Activated CD8-positive, alpha-beta memory T cell treated with anti-CD3 and anti-CD28 coated beads for 4 hours (primary cell): Measurements from ENCODE around the gene FAM234A.
"Not testable (repeated sequence)": the region's sequence is repeated elsewhere in the genome, so short reads cannot be mapped to it uniquely, and the experiment has no call there.

Source experiments
- DNase-seq, 2 donors: peaks; one replicate each; pipeline ENCODE4 v3.0.0-alpha.2; 2020; ENCODE audit warnings: low read depth in 2 of 2

Gene FAM234A

DNA sequence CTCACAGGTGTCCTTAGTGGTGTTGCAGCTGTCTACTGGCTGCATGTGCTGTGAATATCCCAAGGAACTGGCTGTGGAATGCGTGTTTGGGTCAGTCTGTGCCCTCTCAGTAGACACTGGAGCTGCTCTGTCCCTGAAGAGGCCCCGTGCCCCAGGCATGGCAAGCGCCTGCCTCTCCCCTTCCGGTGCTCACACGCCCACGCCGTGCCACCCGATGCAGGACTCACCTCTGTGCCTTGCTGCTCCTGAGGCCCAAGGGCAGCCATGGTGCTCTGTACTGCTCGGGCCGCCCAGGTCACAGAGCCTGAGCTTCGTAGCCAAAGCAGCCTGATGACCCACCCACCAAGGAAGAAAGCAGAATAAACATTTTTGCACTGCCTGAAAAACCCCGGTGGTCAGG is 31.1 kb downstream of the FAM234A start:
- no peak for DNase-seq

DNA sequence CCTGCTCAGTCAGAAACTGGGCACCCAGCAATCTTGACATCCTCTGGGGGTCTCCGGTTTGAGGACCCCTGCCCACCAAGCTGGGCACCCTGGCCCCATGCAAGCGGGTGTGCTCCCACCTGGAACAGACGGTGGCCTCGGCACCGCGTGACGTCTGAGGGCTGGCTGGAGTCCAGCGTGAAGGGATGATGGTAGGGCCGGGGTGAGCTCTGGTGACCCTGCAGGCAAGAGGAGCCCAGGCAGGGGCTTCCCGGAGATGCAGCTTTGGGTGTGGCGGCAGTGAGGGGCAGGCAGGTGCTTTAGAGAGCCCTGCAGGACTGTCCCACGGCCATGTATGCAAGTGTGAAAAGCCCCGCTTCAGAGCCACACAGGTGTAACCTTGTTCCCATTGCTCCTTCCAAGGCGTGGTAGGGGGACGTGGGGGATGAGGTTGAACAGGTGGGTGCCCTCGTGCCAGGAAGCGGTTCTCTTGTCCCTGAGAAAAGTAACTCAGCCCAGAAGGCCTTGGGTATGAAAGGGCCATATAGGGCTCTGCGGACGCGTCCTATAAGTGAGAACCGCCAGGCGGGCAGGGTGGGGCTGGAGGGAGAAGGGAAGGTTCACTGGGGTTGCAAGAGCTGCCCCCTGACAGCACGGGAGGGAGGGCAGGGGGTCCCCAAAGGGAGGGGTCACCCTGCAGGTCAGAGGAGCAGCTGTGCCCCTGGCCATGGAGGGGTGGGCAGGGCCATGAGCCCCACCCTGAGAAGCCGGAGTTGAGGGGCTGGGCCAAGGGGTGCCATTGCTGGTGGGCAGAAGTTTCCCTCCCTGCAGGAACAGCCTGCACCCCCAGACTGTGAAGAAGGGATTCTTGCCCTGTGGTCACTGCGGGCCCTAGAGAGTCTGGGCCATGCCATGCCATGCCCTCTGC is 31.9 kb downstream of the FAM234A start:
- no peak for DNase-seq

DNA sequence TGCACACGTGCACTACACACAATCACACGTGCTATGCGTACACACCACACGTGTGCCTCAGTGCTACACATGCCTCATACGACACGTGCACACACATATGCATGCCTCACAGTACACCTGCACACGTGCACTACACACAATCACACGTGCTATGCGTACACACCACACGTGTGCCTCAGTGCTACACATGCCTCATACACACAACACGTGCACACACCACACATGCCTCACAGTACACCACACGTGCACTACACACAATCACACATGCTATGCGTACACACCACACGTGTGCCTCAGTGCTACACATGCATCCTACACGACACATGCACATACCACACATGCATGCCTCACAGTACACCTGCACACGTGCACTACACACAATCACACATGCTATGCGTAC is 32.9 kb downstream of the FAM234A start:
- not testable (repeated sequence) for DNase-seq

DNA sequence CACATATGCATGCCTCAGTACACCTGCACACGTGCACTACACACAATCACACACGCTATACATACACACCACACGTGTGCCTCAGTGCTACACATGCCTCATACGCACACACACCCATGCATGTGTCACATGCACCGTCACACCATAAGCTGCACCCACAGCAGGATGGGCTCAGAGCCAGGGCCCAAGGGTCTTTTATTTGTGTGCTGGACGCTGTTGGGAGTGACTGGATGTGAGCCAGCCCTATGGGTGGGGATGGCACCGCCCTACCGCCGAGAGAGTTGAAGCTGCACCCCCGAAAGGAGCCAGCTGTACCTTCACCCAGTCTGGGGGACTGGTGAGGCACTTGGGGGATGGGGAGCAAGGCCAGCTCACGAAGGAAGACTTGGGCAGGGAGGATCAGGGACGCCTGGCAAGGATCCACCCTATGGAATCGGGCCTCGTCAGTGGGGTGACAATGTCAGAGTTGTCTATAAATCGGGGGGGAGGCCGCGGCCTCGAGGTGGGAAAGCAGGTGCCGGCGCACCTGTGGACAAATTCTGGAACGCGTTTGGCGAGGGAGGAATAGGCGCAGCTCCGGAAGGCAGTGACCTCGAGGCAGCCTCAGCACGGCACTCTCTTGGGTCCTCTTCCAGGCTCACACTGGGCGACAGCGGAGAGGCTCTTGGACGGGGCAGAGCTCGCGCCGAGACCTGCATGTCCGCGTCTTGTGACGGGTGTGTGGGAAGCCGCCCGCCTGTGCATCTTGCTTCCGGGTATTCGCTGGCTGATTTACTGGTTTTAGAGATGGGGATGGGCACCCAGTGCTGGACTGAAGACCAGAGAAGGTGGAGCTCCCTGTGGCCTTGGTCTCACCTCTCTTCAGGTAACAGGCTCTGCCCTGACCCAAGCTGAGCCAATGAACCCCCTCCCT is 33.8 kb downstream of the FAM234A start:
- no peak for DNase-seq

DNA sequence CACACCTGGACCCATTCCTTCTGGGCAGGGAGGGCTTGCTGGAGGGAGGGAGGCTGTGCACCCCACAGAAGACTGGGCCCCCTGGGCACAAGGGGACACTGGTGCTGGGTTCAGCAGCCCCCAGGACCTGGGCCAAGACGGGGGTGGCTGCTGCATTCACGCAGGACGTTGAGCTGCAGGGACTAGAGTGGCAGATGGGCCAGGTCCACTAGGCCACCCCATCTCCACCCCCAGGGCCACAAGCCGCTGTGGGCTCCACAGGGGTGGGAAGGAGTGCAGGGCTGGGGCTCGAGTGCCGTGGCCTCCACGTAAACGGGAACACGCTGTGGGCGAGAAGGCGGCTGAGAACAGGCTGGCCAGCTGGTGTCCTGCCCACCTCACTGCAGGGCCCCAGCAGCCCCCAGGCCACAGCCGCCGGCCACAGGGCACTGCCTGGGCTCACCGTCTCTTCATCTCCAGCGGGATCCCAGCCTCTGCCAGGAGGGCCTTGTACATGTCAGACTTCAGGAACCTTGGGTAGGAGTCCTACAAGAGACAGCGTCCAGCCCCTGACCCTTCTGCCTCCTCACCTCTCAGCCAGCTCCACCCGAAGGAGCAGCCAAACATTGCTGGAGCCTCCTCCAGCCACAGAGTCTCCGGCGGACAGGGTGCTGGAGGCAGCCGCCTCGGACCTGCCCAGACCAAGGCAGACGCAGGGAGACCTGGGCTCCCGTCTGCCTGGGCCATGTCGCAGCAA is 34.6 kb downstream of the FAM234A start:
- DNase-seq = no peak

DNA sequence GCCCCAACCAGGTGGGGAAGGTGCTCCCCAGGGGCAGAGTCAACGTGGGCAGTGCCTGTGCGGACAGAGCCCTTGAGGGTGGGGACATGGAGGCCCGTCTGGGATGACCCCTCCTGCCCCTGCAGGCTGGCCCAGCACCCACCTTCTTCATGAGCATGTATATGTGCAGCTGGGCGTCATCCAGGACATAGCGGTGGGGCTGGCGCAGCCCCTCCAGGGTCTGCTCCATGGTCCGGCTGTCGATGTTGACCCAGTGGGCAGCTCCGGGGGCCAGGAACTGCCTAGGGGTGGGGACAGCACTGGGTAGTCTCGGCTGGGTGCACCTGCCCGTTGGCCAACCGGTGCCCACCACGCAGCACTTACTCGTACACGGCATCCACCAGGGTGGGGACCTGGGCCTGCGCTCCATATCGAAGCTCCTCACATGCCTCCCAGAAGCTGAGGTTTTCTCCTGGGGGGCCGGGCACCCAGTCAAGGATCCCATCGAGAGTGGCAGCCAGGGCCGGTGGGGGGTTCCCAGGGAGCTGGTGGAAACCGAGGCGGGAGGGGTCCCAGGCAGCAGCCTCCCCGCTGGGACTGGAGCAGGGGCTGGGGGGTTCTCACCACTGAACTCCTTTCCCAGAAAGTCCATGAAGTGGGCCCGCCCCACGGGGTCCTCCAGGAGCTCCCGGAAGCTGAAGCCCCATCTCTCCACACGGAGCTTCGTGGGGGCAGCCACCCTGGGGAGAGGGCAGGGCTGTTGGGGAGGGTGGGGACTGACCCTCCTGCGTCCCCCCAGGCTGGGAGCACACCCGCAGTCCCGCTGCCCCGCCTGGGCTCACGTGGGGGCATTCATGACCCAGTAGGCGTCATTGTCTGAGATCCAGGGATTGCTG is 36.0 kb downstream of the FAM234A start:
- no peak for DNase-seq

DNA sequence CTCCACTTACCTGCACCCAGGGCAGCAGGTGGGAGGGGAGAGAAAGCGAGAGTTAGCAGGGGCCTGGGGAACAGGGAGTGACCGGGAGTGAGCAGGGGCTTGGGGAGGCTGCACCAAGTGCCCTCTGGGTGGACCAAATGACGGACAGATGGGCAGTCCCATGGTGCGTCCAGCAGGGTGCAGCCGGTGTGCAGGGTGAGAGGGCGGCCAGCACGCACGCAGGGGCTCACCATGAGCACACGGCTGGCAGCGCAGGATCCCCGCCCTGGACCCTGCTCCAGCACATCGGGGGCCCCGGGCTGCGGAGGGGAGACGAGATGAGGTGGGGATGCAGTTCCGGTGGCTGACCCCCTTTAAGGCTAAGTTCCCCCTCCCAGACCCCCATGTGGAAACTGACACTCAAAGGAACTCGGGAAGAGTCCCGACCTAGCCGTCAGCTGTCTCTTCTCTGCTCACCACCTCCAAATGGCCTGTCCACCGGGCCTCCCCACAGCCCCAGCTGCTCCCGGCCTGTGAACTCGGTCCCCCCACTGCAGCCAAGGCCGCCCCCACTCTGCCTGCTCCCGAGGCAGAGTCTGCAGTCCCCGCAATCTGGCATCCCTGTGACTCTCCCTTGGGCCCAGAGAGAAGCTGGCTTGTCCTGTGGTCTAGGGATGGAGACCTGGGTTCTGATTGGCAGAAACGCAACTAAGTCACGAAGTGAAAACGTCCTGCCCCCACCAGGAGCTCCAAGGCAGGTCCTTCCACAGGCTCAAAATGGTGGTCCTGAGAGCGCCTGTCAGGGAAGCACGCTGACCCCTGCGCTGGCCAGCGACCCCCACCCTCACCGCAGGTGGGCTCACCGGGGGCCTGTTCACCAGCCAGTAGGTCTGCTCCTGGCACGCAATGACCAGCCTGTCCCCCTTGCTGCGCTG is 38.3 kb downstream of the FAM234A start:
- no peak for DNase-seq

DNA sequence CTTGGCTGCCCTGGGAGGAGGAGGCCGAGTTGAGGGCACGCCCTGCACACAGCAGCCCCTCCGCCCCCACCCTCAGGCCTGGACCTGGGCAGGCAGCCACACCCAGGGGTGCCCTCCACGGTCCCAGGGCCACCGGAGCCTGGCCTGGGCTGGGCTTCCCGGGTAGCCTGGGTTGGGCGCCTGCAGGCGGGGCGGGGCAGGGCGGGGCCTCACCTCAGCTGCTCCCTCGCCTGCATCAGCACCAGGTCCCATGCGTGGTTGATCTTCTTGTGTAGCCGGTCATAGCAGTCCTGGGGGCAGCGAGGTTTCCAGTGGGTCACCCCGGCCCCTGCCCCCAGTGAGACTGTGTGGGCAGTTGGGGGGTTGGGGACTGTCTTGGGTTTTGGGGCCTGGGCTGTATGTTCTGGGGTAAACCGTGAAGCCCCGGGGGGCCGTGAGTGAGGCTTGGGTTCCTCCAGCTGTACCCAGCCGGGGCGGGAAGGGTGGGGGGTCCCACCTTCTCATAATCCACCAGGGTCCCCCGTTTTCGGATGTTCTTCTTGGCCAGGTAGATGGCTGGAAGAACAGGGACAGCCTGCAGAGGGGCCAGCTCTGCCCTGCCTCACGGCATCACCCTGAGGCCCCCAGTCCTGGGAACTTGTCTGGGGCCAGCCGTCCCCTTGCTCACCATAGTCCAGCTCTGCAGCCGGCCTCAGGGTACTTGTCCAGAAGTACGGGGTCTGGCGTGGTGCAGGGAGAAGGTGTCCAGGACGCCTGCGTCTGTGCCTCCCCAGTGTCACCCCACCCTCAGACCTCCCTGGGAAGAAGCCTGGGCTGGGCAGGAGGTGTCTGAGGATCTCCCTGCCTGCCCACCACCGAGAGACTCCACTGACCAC is 39.2 kb downstream of the FAM234A start:
- DNase-seq = no peak

DNA sequence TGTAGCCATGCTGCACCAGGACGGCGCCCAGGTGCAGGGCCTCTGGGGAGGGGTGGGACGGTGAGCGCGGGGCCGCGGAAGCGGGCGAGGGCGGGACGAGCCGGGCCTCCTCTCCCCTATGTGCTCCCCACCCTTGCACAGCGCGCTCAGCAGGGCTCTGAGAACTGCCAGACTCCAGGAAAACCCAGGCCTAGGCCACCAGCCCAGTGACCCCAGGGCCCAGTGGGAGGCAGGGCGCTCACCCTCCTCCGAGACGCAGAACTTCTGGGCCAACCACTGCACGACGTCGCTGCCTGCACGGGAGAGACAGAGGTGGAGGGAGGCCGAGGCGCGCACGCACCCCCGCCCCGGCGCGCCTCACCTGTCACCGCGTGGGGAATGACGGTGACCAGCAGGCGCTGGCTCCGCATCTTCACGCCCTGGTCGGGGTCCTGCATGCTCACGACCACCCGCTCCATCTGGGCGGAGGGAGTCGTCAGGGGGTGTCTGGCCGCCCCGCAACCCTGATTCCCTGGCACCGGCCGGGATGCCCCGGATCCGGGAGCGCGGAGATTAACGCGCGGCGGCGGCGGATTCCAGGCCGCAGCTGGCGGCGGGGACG is 40.5 kb downstream of the FAM234A start:
- no peak for DNase-seq

DNA sequence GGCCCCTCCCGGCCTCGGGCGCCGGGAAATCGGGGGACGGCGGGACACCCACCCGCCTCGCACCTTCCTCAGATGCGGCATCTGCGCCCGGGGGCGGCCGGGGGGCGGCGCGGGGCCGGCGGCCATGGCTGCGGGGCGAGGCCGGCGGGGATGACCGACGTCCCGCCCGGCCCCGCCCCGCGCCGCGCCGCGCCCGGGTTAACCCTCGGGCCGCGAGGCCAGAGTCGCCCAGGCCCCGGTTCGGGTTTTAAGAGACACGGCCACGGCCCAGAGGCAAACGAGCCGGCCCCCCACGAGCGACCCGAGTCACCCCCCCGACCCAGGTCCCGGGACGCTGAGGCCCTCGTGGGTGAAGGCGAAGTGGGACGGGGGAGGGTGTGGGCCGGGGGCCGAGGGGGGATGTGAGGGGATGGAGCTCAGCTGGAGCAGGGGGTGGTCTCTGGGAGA is 41.2 kb downstream of the FAM234A start, which contains the start of gene RGS11:
Gene RGS11, minus strand, starts transcription at position 159 of the 447 bp plus-strand sequence. Its CDS starts 33 bp downstream, at position 126.
- no peak for DNase-seq

DNA sequence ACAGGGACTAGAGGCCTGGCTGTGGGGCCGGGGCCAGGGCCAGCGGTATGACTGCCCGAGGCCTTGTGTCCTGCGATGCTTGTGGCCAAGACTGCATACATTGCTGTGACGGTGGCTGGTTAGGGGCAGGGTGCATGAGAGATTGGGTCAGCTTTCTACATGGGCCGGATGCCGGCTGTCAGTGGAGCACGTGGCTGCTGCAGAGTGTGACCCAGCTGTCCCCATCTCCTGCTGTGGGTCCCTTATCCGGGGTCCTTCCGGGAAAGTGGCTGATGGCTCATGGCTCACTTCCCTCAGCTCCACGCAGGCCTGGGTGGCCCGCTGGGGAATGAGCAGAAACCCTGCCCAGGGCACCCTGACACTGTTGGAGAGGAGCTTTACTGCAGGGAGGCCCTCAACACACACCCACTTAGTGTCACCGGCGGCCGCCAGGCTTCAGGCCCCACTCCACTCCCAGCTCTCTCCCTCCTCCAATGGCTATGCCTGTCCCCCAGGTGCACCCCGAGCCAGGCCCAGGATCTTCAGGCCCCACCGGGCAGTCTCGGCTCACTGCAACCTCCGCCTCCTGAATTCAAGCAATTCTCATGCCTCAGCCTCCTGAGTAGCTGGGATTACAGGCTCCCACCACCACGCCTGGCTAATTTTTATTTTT is 41.9 kb downstream of the FAM234A start:
- no peak for DNase-seq

DNA sequence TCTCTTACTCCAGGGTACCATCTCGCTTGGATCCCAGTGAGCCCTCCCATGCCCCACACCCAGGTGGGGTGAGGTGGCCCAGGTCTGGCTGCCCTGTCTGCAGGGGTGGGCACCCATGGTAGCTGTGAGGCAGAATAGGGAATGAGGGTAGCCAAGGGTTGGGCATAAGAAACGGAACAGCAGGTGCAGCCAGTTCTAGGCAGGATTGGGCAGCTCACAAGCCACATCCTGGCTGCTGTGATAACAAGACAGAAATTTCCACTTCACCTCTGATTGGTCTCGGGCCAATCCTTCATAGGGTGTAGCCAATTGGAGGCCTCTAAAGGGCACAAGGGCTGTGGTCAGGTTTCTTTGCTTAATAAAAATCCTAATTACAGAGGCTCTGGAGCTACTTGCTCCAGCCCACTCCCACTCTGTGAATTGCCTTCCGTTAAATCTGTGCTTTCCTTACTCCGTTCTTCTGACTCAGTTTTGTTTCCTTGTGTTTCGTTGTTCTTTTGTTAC is 44.3 kb downstream of the FAM234A start:
- DNase-seq = no peak

DNA sequence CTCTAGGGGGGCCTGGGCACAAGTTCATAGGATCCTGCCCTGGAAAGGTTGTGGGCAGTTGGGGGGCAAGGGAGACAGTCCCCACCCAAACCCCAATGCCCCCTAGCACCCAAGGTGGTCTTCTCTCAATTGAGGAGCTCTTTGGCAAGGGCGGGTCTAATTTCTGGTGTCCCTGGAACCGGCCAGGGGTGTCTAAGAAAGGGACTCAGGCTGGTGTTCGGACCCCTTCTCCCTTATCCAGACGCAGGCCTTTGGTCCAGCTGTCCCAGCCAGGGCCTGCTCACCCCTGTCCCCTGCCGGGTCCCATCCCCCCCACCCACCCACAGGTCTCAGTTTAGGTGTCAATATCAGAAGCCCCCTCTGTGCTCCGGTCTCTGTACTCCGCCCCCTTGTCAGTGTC is 44.9 kb downstream of the FAM234A start:
- DNase-seq = no peak

DNA sequence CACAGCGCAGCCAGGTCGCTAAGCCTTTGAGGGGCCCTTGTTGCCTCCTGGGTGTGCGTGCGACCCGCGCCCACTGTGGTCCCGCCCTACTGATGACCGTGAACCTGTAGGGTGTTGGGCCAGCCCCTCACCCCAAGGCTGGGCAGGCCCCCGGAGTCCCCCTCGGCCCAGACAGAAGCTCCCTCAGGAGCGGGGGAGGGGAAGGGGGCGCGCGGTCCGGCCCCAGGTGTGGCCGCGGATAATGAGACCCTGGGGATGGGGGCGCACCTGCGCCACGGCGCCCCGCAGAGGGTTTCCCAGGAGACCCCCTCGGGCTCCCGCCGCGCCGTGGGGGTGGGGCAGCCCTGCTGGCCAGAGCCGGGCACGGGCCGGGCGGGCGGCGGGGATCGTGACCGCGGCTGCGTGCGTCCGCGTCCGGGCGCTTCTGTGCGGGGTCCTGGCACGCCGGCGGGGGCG is 45.4 kb downstream of the FAM234A start:
- DNase-seq = no peak

DNA sequence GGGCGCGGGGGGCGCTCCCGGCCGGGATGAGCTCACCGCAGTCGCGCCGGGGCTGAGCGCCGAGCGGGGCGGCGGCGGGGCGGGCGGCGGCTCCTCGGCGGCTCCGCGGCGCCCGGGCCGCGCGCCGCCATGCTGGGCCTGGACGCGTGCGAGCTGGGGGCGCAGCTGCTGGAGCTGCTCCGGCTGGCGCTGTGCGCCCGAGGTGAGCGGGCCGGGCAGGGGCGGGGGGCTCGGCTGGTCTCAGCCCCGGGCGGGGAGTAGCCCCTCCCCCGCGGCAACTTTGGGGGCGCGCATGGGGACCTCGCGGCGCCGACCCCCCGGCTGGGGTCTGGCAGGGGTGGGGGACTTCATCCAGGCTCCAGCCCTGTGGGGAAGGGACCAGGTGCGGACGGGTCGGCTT is 45.9 kb downstream of the FAM234A start, which contains the start of gene ARHGDIG:
Gene ARHGDIG, plus strand, starts transcription at position 40 of the 400 bp plus-strand sequence. Its CDS starts 90 bp downstream, at position 130.
- DNase-seq = no peak

DNA sequence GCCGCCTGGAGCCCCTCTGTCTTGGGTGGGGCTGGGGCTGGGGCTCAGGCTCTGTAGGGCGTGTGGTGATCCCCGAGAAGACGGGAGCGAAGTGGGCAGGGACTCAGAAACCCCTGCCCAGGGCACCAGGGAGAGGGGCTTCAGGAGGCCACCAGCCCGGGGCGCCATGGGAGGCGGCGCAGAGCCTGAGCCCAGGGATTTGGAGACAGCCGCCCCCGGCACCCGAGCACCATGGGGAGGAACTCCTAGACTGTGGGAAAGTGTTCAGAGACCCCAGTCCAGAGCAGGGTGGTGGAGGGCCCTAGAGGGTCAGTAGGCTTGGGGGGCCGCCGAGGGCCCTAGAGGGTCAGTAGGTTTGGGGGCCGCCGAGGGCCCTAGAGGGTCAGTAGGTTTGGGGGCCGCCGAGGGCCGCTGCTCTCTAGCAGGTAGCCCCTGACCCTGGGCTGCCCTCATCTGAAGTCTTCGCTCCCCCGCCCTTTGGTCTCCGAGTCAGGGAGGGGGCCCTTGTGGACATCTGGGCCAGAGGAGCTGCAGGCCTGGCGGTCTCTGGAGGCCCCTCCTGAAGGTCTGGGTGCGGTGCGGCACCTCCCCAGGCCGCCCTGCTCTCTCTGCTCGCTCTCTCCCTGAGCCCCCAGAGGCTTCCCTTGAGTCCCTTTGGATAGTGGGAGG is 46.5 kb downstream of the FAM234A start:
- DNase-seq = no peak
